Measurements from ENCODE around the gene CD84. TPM values are rescaled to one million over a fixed set of nuclear protein-coding genes. Genes with fewer than 3 reads are reported as not detected.
A peak's percentile ranks its signal among the peaks of the same experiment; 100 is the strongest.

CD84 gene
- polyA plus RNA-seq, 1 donor (not counting 4 experiments of a cell fraction or from before 2014, with no cell fraction given) = not detected

- TF ChIP-seq CTCF (optimal IDR thresholded peaks at IDR 0.05 in 1 of 3, IDR thresholded peaks at IDR 0.05 in 1 of 3, conservative IDR thresholded peaks at IDR 0.05 in 1 of 3; ENCODE audit: extremely low read depth in 1 of 3, insufficient read depth in 2 of 3, low read length in 3 of 3) = peak; percentile 15 to 41 (median 33)
- TF ChIP-seq EZH2 (IDR thresholded peaks at IDR 0.05; ENCODE audit: low read length) = no peak
- Histone ChIP-seq H2AFZ (ENCODE audit: control insufficient read depth, low read length) (no peak overlapping the region), H4K20me1 (ENCODE audit: control insufficient read depth, extremely low read depth, insufficient read depth, low read length) (no peaks in the 10 kb centered on the region), H3K9me3 (ENCODE audit: control insufficient read depth, low read depth, low read length) (no peaks in the 10 kb centered on the region), H3K27me3 (ENCODE audit: control insufficient read depth, extremely low read depth, insufficient read depth, low read length) (peaks cover 4% of the 10 kb centered on the region), H3K36me3 (ENCODE audit: control insufficient read depth in 2 of 2, extremely low read depth in 1 of 2, insufficient read depth in 2 of 2, low read length in 2 of 2) (no peaks in the 10 kb centered on the region), H3K4me3 (ENCODE audit: control insufficient read depth in 2 of 3, extremely low read depth in 1 of 3, insufficient read depth in 2 of 3, low read depth in 1 of 3, low read length in 3 of 3) (no peak overlapping the region), H3K9ac (ENCODE audit: control insufficient read depth, extremely low read depth, insufficient read depth, low read length) (no peak overlapping the region), H3K9me1 (ENCODE audit: control insufficient read depth, extremely low read depth, insufficient read depth, low read length) (no peaks in the 10 kb centered on the region), H3K27ac (ENCODE audit: control insufficient read depth, insufficient read depth, low read length) (no peak overlapping the region), H3K4me2 (ENCODE audit: control insufficient read depth, extremely low read depth, insufficient read depth, low read depth, low read length) (no peak overlapping the region), H3K79me2 (ENCODE audit: control insufficient read depth, insufficient read depth, low read length) (no peaks in the 10 kb centered on the region), H3K4me1 (ENCODE audit: control insufficient read depth, extremely low read depth, insufficient read depth, low read length) (no peaks in the 10 kb centered on the region)
- dilution Hi-C loops (cut with MboI; ENCODE audit: extremely low pct_ligation_motif_present, low sequenced_read_pairs) = loop anchor here (25.0 kb wide), 1 partner anchor 182 kb away; no protein-coding TSS in a partner anchor
- FAIRE-seq = no peak
- DNase-seq (ENCODE audit: low read depth, low spot score) = no peak
Observed at GRCh38 chr1:160618763-160619274, 39.5 kb upstream of the CD84 start.

DNA sequence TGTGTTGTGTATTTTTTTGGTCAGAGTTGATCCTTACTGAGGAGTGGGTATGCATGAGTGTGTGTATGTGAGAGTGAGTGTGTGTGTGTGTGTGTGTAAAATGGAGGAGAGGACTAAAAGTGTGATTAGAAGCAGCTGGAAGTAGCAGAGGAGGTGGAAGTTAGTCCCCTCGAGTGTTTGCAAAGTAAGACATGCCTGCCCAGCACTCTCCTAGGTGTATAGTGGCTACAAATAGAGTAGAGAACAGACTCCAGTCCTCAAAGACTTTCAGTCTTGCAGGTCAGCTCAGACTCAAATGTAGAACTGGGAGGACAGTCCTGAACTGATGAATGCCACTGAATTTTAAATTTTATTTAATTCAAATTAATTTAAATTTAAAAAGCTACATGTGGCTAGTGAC is 39.0 kb upstream of the CD84 start:
- Histone ChIP-seq H3K9me3 (ENCODE audit: control insufficient read depth, low read depth, low read length) (no peaks in the 10 kb centered on the region), H3K27ac (ENCODE audit: control insufficient read depth, insufficient read depth, low read length) (no peak overlapping the region), H3K79me2 (ENCODE audit: control insufficient read depth, insufficient read depth, low read length) (no peaks in the 10 kb centered on the region), H3K27me3 (ENCODE audit: control insufficient read depth, extremely low read depth, insufficient read depth, low read length) (peaks cover 4% of the 10 kb centered on the region), H3K36me3 (ENCODE audit: control insufficient read depth in 2 of 2, extremely low read depth in 1 of 2, insufficient read depth in 2 of 2, low read length in 2 of 2) (no peaks in the 10 kb centered on the region), H3K4me3 (ENCODE audit: control insufficient read depth in 2 of 3, extremely low read depth in 1 of 3, insufficient read depth in 2 of 3, low read depth in 1 of 3, low read length in 3 of 3) (no peak overlapping the region), H2AFZ (ENCODE audit: control insufficient read depth, low read length) (no peak overlapping the region), H3K9ac (ENCODE audit: control insufficient read depth, extremely low read depth, insufficient read depth, low read length) (no peak overlapping the region), H3K4me1 (ENCODE audit: control insufficient read depth, extremely low read depth, insufficient read depth, low read length) (no peaks in the 10 kb centered on the region), H3K9me1 (ENCODE audit: control insufficient read depth, extremely low read depth, insufficient read depth, low read length) (no peaks in the 10 kb centered on the region), H4K20me1 (ENCODE audit: control insufficient read depth, extremely low read depth, insufficient read depth, low read length) (no peaks in the 10 kb centered on the region), H3K4me2 (ENCODE audit: control insufficient read depth, extremely low read depth, insufficient read depth, low read depth, low read length) (no peak overlapping the region)
- no peak for DNase-seq (ENCODE audit: low read depth, low spot score)
- FAIRE-seq = no peak
- dilution Hi-C loops (cut with MboI; ENCODE audit: extremely low pct_ligation_motif_present, low sequenced_read_pairs) = loop anchor here (25.0 kb wide), 1 partner anchor 181 kb away; no protein-coding TSS in a partner anchor
- TF ChIP-seq CTCF (optimal IDR thresholded peaks at IDR 0.05 in 1 of 3, IDR thresholded peaks at IDR 0.05 in 1 of 3, conservative IDR thresholded peaks at IDR 0.05 in 1 of 3; ENCODE audit: extremely low read depth in 1 of 3, insufficient read depth in 2 of 3, low read length in 3 of 3) = no peak
